ENCODE results near the gene NOXA1.

NOXA1 gene

DNA sequence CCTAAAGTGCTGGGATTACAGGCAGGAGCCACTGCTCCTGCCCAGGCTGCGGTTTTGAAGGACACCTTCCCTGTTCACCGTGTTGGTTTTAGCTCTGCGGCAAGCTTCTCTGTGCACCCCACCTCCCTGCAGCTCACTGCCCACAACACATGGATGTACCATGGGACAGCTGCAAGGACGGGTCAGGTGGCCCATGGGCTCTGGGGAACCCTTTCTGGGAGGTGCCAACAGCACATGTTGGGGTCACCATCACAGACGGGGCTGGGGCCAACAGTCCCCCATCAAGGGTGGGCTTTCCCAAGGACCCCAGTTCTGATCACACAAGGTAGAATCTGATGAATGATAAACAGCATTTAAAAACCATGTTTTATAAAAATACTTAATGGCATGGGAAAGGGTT, 7.7 kb upstream of the NOXA1 start:
- no peak for DNase-seq (ENCODE audit: extremely low read depth, low read depth)
- no peak overlapping the region for H3K4me3 ChIP-seq (replicated peaks; ENCODE audit: low read depth, low read length)
- TF ChIP-seq, protein P1, sequence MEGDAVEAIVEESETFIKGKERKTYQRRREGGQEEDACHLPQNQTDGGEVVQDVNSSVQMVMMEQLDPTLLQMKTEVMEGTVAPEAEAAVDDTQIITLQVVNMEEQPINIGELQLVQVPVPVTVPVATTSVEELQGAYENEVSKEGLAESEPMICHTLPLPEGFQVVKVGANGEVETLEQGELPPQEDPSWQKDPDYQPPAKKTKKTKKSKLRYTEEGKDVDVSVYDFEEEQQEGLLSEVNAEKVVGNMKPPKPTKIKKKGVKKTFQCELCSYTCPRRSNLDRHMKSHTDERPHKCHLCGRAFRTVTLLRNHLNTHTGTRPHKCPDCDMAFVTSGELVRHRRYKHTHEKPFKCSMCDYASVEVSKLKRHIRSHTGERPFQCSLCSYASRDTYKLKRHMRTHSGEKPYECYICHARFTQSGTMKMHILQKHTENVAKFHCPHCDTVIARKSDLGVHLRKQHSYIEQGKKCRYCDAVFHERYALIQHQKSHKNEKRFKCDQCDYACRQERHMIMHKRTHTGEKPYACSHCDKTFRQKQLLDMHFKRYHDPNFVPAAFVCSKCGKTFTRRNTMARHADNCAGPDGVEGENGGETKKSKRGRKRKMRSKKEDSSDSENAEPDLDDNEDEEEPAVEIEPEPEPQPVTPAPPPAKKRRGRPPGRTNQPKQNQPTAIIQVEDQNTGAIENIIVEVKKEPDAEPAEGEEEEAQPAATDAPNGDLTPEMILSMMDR (IDR thresholded peaks at IDR 0.05; ENCODE audit: low read depth, low read length, missing control alignments) = no peak

- TF ChIP-seq, protein P1 (IDR thresholded peaks at IDR 0.05; ENCODE audit: low read depth, low read length, missing control alignments) = no peak
- no peak overlapping the region for H3K4me3 ChIP-seq (replicated peaks; ENCODE audit: low read depth, low read length)
- DNase-seq (ENCODE audit: extremely low read depth, low read depth) = no peak
Observed at GRCh38 chr9:137416006-137416562, 7.1 kb upstream of the NOXA1 start.

- H3K4me3 ChIP-seq (replicated peaks; ENCODE audit: low read depth, low read length) = no peak overlapping the region
- no peak for DNase-seq (ENCODE audit: extremely low read depth, low read depth)
- TF ChIP-seq, protein P1 (IDR thresholded peaks at IDR 0.05; ENCODE audit: low read depth, low read length, missing control alignments) = no peak
Observed at GRCh38 chr9:137416563-137417151, 6.5 kb upstream of the NOXA1 start.

GRCh38 chr9:137417161-137418021, 5.8 kb upstream of the NOXA1 start:
- no peak for DNase-seq (ENCODE audit: extremely low read depth, low read depth)
- TF ChIP-seq, protein P1 (IDR thresholded peaks at IDR 0.05; ENCODE audit: low read depth, low read length, missing control alignments) = no peak
- peak overlapping the region; percentile 24; the same call in 1 of the 2 replicates for H3K4me3 ChIP-seq (replicated peaks; ENCODE audit: low read depth, low read length)

DNA sequence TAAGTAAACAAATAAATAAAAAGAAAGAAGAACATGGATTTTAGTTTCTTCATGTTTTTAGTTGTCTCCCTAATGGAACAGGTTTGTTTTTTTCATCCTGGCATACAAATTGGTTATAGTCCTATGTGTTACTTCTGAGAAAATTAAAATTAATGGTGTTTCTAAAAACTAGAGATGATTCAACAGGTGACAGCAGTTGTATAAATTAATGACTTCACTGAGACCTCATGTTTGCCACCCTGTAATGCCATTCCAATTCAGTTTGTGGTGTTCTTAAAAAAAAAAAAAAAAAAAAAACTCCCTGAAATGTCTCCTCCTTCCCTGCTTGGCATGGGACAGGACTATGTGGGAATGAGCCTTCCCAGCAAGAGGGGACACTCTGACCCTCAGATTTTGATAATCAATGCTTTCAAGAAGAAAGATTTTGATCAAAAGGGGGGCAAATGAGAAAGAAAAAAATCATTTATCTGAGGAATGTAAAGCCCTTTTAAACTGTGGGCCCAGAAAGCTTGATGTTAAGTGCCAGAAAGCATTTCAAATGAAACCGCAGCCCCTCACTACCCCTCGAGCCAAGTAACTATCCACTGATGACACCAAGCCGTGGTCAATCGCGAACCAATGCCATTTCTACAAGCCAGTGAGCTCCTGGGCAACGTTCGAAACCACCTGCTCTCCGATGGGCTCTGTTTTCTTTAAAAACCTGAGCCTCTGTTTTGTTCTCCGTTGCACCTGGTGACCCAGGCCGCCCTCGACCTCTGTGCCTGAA, 1.2 kb upstream of the NOXA1 start:
- peak overlapping the region; percentile 80 for H3K4me3 ChIP-seq (replicated peaks; ENCODE audit: low read depth, low read length)
- TF ChIP-seq, protein P1 (IDR thresholded peaks at IDR 0.05; ENCODE audit: low read depth, low read length, missing control alignments) = no peak

DNA sequence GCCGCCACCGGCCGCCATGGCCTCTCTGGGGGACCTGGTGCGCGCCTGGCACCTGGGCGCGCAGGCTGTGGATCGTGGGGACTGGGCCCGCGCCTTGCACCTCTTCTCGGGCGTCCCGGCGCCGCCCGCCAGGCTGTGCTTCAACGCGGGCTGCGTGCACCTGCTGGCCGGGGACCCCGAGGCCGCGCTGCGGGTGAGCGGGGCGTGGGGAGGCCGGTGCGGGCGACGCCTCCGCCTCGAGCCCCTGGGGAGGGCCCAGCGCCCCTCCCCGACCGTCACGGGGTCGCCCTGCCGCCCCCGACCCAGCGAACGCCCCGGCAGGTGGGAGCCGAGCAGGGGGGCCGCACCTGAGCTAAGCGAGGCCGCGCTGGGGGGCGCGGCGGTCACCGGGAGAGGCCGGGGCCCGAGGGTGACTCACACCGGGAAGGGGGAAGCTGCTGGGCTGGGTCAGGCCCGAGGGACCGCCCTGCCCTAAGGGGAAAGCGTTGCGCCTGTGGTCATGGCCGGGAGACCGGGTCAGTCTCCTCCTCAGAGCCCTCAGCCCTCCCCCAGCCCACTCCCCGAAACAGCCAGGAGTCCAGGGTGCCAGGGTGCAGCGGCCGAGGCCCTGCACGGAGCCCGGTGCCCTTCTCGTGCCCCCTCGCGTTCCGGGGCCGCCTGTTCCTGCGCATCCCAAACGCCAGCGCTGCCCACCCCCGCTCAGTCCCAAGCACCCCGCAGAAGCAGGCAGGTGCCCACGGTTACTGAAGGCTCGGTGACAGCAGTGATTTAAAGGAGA, 510 bp downstream of the NOXA1 start:
- TF ChIP-seq, protein P1 (IDR thresholded peaks at IDR 0.05; ENCODE audit: low read depth, low read length, missing control alignments) = no peak
- H3K4me3 ChIP-seq (replicated peaks; ENCODE audit: low read depth, low read length) = peak overlapping the region; percentile 24
- DNase-seq (ENCODE audit: extremely low read depth, low read depth) = no peak

More for the DNA sequence above, 1.2 kb upstream of the NOXA1 start:
- no peak for DNase-seq (ENCODE audit: extremely low read depth, low read depth)
